Mesothelial cell of epicardium (in vitro differentiated cells): ENCODE measurements around the gene DCLRE1C. TPM values are rescaled to one million over a fixed set of nuclear protein-coding genes. Genes with fewer than 3 reads are reported as not detected.
"Not testable (repeated sequence)": the region's sequence is repeated elsewhere in the genome, so short reads cannot be mapped to it uniquely, and the experiment has no call there.

ENCODE experiments used
- DNase-seq, 2 experiments: peaks; one replicate each; pipeline ENCODE4 v3.0.0; 2021; ENCODE audit warnings: low spot score in 2 of 2; ENCODE audit not compliant: unreplicated experiment in 2 of 2
- H3K27ac Mint-ChIP-seq: 2 replicates; pipeline ENCODE4 v1.8.0; 2021; ENCODE audit warnings: mixed read lengths
- H3K27me3 Mint-ChIP-seq: 2 replicates; pipeline ENCODE4 v1.8.0; 2021; ENCODE audit warnings: low read depth, mixed read lengths
- H3K36me3 Mint-ChIP-seq: 2 replicates; pipeline ENCODE4 v1.8.0; 2021; ENCODE audit warnings: mixed read lengths
- H3K4me1 Mint-ChIP-seq: 2 replicates; pipeline ENCODE4 v1.8.0; 2021; ENCODE audit warnings: mixed read lengths
- H3K4me3 Mint-ChIP-seq: 2 replicates; pipeline ENCODE4 v1.8.0; 2021; ENCODE audit warnings: mild to moderate bottlenecking, moderate library complexity, mixed read lengths
- H3K9me3 Mint-ChIP-seq: 2 replicates; pipeline ENCODE4 v1.8.0; 2021; ENCODE audit warnings: mixed read lengths
- CTCF ChIP-seq: fragments of 200-600 bp; sonication (generic); IDR thresholded peaks from one replicate; pipeline ENCODE4 v1.5.0; 2021; ENCODE audit warnings: antibody characterized with exemption; ENCODE audit not compliant: unreplicated experiment
- total RNA-seq: library from RNA; stranded (reverse); gene quantifications from 3 replicates; pipeline ENCODE4 v1.2.1, GENCODE V29; 2021

The DCLRE1C gene
- total RNA-seq, 1 donor from 2014 or later, result 11.9 TPM

- Mint-ChIP-seq H3K4me1 (no peaks in the 10 kb centered on the region), H3K9me3 (peaks cover 34% of the 10 kb centered on the region), H3K27me3 (no peaks in the 10 kb centered on the region), H3K4me3 (no peak overlapping the region), H3K27ac (no peak overlapping the region), H3K36me3 (peaks cover 84% of the 10 kb centered on the region)
- TF ChIP-seq CTCF, result no peak
- DNase-seq, result no peak
Observed at GRCh38 chr10:14918964-14919363, 34.9 kb downstream of the DCLRE1C start.

- no peak for DNase-seq
- H3K27ac Mint-ChIP-seq, result no peak overlapping the region
- H3K36me3 Mint-ChIP-seq, result peaks cover 88% of the 10 kb centered on the region
- H3K9me3 Mint-ChIP-seq, result peaks cover 45% of the 10 kb centered on the region
- no peak for TF ChIP-seq CTCF
- H3K4me3 Mint-ChIP-seq, result no peak overlapping the region
- no peaks in the 10 kb centered on the region for H3K4me1 Mint-ChIP-seq
- H3K27me3 Mint-ChIP-seq, result no peaks in the 10 kb centered on the region
Observed at GRCh38 chr10:14917827-14918226, 36.1 kb downstream of the DCLRE1C start.

- Mint-ChIP-seq H3K27ac (no peak overlapping the region), H3K9me3 (peaks cover 51% of the 10 kb centered on the region), H3K36me3 (peaks cover 87% of the 10 kb centered on the region), H3K4me3 (no peak overlapping the region), H3K27me3 (no peaks in the 10 kb centered on the region), H3K4me1 (no peaks in the 10 kb centered on the region)
- DNase-seq, result no peak
- TF ChIP-seq CTCF, result no peak
Observed at GRCh38 chr10:14916600-14916999, 37.3 kb downstream of the DCLRE1C start.

- Mint-ChIP-seq H3K4me3 (no peak overlapping the region), H3K9me3 (peaks cover 71% of the 10 kb centered on the region), H3K4me1 (no peaks in the 10 kb centered on the region), H3K36me3 (peaks cover 91% of the 10 kb centered on the region), H3K27ac (no peak overlapping the region), H3K27me3 (no peaks in the 10 kb centered on the region)
- DNase-seq, result no peak
- TF ChIP-seq CTCF, result no peak
Observed at GRCh38 chr10:14911801-14912200, 42.1 kb downstream of the DCLRE1C start.

GRCh38 chr10:14910953-14911352 is 42.9 kb downstream of the DCLRE1C start:
- TF ChIP-seq CTCF, result no peak
- no peaks in the 10 kb centered on the region for H3K27me3 Mint-ChIP-seq
- no peak for DNase-seq
- peaks cover 64% of the 10 kb centered on the region for H3K9me3 Mint-ChIP-seq
- peaks cover 91% of the 10 kb centered on the region for H3K36me3 Mint-ChIP-seq
- H3K27ac Mint-ChIP-seq, result no peak overlapping the region
- H3K4me1 Mint-ChIP-seq, result no peaks in the 10 kb centered on the region
- no peak overlapping the region for H3K4me3 Mint-ChIP-seq

- Mint-ChIP-seq H3K27me3 (no peaks in the 10 kb centered on the region), H3K4me3 (no peak overlapping the region), H3K27ac (no peak overlapping the region), H3K9me3 (peaks cover 50% of the 10 kb centered on the region), H3K36me3 (peaks cover 88% of the 10 kb centered on the region), H3K4me1 (no peaks in the 10 kb centered on the region)
- no peak for DNase-seq
- TF ChIP-seq CTCF, result no peak
Observed at GRCh38 chr10:14909101-14909500, 44.8 kb downstream of the DCLRE1C start.

- peaks cover 76% of the 10 kb centered on the region for H3K36me3 Mint-ChIP-seq
- not testable (repeated sequence) for H3K27me3 Mint-ChIP-seq, H3K4me1 Mint-ChIP-seq, H3K27ac Mint-ChIP-seq, DNase-seq, H3K4me3 Mint-ChIP-seq
- peaks cover 38% of the 10 kb centered on the region for H3K9me3 Mint-ChIP-seq
Observed at GRCh38 chr10:14907591-14907990, 46.3 kb downstream of the DCLRE1C start.
